ENCODE measurements around the gene RND1. TPM values are rescaled to one million over a fixed set of nuclear protein-coding genes. Genes with fewer than 3 reads are reported as not detected.

RND1 gene
- polyA plus RNA-seq, 1 of the 3 experiments (the other 2 are of a cell fraction): 0.39 TPM

DNA sequence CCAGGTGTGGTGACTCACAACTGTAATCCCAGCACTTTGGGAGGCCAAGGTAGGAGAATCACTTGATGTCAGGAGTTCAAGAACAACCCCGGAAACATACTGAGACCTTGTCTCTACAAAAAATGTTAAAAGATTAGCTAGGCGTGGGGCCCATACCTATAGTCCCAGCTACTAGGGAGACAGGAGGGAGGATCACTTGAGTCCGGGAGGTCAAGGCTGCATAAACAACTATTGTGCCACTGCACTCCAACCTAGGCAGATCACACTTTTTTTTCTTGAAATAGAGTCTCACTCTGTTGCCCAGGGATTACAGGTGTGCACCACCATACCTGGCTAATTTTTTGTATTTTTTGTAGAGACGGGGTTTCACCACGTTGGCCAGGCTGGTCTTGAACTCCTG lies 6.1 kb downstream of the RND1 start:
- H3K36me3 ChIP-seq (replicated peaks in 1 of 2; ENCODE audit: control insufficient read depth in 1 of 2, insufficient read depth in 2 of 2, low read length in 1 of 2): no peaks in the 10 kb centered on the region
- no peak overlapping the region for H3K27ac ChIP-seq (ENCODE audit: low read depth in 2 of 2, low read length in 1 of 2)
- WGBS (ENCODE audit: low lambda C conversion rate): 92% methylated on average over 5 of the region's 5 CpGs
- H3K27me3 ChIP-seq (ENCODE audit: insufficient read depth): peaks cover 9% of the 10 kb centered on the region
- ChIA-PET CTCF (interaction anchor here (0.9 to 34.8 kb wide), 5 partner anchors 26 to 135 kb away, joined by 3 to 667 read pairs (median 4); no protein-coding TSS in a partner anchor), POLR2A (interaction anchor here (0.6 kb wide), 1 partner anchor 19 kb away, joined by 3 read pairs; no protein-coding TSS in a partner anchor)
- H2AFZ ChIP-seq (ENCODE audit: low read depth): no peak overlapping the region
- H3K9me2 ChIP-seq: no peaks in the 10 kb centered on the region
- H3K79me2 ChIP-seq (ENCODE audit: insufficient read depth): no peaks in the 10 kb centered on the region
- no peak for DNase-seq
- no peak overlapping the region for H3K4me3 ChIP-seq (ENCODE audit: low read depth in 2 of 2, low read length in 1 of 2)
- no peaks in the 10 kb centered on the region for H3F3A ChIP-seq (replicated peaks; ENCODE audit: insufficient read depth)
- TF ChIP-seq SIN3A (IDR thresholded peaks at IDR 0.05; ENCODE audit: borderline replicate concordance, low read depth, low read length): no peak
- no peak for TF ChIP-seq GABPA (IDR thresholded peaks at IDR 0.05; ENCODE audit: low read depth)
- TF ChIP-seq NRF1 (IDR thresholded peaks at IDR 0.05; ENCODE audit: low read depth, low read length): no peak
- no peak for TF ChIP-seq MXI1 (IDR thresholded peaks at IDR 0.05; ENCODE audit: low read depth, low read length)
- no peak for TF ChIP-seq RFX5 (IDR thresholded peaks at IDR 0.05; ENCODE audit: low read length)
- TF ChIP-seq, protein P1, sequence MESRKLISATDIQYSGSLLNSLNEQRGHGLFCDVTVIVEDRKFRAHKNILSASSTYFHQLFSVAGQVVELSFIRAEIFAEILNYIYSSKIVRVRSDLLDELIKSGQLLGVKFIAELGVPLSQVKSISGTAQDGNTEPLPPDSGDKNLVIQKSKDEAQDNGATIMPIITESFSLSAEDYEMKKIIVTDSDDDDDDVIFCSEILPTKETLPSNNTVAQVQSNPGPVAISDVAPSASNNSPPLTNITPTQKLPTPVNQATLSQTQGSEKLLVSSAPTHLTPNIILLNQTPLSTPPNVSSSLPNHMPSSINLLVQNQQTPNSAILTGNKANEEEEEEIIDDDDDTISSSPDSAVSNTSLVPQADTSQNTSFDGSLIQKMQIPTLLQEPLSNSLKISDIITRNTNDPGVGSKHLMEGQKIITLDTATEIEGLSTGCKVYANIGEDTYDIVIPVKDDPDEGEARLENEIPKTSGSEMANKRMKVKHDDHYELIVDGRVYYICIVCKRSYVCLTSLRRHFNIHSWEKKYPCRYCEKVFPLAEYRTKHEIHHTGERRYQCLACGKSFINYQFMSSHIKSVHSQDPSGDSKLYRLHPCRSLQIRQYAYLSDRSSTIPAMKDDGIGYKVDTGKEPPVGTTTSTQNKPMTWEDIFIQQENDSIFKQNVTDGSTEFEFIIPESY (IDR thresholded peaks at IDR 0.05; ENCODE audit: borderline replicate concordance, low read depth): no peak
- TF ChIP-seq FOSL2 (IDR thresholded peaks at IDR 0.05; ENCODE audit: borderline replicate concordance, low read depth): no peak
- TF ChIP-seq RAD21 (IDR thresholded peaks at IDR 0.05; ENCODE audit: low read length): no peak
- TF ChIP-seq, protein P2, sequence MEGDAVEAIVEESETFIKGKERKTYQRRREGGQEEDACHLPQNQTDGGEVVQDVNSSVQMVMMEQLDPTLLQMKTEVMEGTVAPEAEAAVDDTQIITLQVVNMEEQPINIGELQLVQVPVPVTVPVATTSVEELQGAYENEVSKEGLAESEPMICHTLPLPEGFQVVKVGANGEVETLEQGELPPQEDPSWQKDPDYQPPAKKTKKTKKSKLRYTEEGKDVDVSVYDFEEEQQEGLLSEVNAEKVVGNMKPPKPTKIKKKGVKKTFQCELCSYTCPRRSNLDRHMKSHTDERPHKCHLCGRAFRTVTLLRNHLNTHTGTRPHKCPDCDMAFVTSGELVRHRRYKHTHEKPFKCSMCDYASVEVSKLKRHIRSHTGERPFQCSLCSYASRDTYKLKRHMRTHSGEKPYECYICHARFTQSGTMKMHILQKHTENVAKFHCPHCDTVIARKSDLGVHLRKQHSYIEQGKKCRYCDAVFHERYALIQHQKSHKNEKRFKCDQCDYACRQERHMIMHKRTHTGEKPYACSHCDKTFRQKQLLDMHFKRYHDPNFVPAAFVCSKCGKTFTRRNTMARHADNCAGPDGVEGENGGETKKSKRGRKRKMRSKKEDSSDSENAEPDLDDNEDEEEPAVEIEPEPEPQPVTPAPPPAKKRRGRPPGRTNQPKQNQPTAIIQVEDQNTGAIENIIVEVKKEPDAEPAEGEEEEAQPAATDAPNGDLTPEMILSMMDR (IDR thresholded peaks at IDR 0.05): no peak
- TF ChIP-seq EZH2phosphoT487 (IDR thresholded peaks at IDR 0.05; ENCODE audit: borderline replicate concordance, low read depth): no peak
- TF ChIP-seq ELF1 (IDR thresholded peaks at IDR 0.05): no peak
- TF ChIP-seq CHD2 (IDR thresholded peaks at IDR 0.05; ENCODE audit: low read length, partially characterized antibody): no peak
- no peak for TF ChIP-seq TEAD4 (IDR thresholded peaks at IDR 0.05; ENCODE audit: borderline replicate concordance, insufficient read depth)
- TF ChIP-seq GATA2 (CRISPR knock-in tag; IDR thresholded peaks at IDR 0.05): no peak
- no peak for TF ChIP-seq NFIC (IDR thresholded peaks at IDR 0.05; ENCODE audit: borderline replicate concordance)
- H3K9me3 ChIP-seq: no peaks in the 10 kb centered on the region
- H3K4me1 ChIP-seq (ENCODE audit: control insufficient read depth in 1 of 2, insufficient read depth in 2 of 2, low read depth in 1 of 2, low read length in 1 of 2): no peaks in the 10 kb centered on the region; a peak in 1 of 4 replicates
- H4K20me1 ChIP-seq (ENCODE audit: insufficient read depth): no peaks in the 10 kb centered on the region
- no peak overlapping the region for H3K9ac ChIP-seq
- H3K4me2 ChIP-seq: no peak overlapping the region

All from SK-N-SH (cell line).